VCaP (cell line): Measurements from ENCODE around the gene ZFYVE28.

Experiments
- H3K27ac ChIP-seq: fragments of 450-650 bp; 2 replicates; pipeline ENCODE4 v1.5.1; 2017
- TF ChIP-seq, protein P1 (sequence below): fragments of 450-650 bp; conservative IDR thresholded peaks from 2 replicates; pipeline ENCODE4 v1.5.1; 2017; ENCODE audit warnings: mild to moderate bottlenecking, moderate library complexity

ZFYVE28 gene

DNA sequence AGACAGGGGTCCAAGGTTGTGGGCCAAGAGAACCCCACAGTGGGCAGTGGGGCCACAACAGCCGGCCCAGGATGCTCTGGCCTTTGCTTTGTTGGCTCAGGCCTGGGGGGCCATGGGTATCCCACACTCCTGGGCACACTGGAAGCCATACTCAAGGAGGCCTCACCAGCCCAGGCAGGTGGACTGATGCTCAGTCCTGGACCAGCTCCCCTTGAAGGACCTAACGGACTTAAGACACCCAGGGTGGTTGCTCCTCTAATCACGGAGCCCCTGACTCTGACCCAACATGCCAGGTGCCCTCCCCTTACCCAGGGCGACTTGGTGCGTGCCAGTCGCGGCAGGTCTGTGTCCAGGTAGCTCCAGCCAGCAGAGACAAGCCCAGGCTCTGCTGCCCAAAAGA is 50.8 kb downstream of the ZFYVE28 start:
- H3K27ac ChIP-seq, result no peak overlapping the region
- TF ChIP-seq, protein P1, sequence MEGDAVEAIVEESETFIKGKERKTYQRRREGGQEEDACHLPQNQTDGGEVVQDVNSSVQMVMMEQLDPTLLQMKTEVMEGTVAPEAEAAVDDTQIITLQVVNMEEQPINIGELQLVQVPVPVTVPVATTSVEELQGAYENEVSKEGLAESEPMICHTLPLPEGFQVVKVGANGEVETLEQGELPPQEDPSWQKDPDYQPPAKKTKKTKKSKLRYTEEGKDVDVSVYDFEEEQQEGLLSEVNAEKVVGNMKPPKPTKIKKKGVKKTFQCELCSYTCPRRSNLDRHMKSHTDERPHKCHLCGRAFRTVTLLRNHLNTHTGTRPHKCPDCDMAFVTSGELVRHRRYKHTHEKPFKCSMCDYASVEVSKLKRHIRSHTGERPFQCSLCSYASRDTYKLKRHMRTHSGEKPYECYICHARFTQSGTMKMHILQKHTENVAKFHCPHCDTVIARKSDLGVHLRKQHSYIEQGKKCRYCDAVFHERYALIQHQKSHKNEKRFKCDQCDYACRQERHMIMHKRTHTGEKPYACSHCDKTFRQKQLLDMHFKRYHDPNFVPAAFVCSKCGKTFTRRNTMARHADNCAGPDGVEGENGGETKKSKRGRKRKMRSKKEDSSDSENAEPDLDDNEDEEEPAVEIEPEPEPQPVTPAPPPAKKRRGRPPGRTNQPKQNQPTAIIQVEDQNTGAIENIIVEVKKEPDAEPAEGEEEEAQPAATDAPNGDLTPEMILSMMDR, result no peak

DNA sequence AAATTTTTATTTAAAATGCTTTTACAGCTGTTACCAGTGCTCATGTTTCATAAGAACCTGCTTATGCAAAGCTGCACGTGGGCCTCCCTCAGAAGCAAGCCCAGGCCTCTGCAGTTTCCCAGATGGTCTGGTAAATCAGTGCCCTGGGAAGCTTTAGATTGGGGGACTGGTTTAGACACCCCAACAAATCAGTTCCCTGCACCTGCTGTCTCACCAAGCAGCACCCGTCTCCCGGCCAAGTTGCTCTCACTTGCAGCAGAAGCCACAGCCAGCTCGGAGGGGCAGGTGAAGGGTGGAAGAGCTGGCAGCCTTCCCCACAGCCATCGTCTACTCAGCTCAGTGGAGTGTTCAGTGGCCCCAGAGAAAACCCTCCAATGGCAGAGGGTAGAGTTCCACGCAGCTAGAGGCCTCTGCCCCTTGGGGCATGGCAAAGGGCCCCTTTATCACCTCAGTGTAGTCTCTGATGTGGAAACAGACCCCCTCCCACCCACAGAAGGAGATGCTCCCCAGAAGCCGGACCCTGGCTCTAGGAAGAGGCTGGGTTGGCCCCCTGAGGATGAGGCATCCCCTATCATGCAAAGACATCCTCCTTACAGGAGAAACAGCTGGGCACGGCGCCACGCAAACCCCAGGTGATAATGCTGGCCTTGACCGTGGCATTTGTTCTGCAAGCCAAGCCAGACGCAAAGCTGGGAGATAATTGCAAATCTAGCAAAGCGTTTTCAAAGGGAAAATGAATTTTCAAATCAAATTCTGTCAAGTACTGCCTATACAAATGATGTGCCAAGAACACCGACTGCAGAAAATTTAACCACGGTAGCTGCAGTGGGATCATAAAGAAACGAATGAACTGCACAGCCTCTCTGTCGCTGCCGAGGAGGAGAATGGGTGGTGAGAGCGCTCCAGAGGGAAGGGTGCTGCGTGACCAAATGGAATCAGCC is 51.9 kb downstream of the ZFYVE28 start:
- TF ChIP-seq, protein P1, result no peak
- H3K27ac ChIP-seq, result no peak overlapping the region

DNA sequence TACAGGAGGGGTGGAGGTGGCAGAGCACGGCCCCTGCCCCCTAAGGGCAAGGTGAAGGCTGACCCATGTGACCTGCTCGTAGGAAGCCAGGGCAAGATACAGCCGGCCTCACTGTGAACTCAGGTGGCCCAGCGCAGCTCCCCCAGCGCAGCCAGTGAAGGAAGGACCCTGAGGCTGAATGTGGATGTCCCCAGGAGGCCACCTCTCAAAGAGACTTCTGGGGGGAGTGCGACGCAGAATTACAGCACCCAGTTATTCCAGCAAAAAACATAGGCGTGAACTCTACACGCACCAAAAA is 52.6 kb downstream of the ZFYVE28 start:
- H3K27ac ChIP-seq, result no peak overlapping the region
- TF ChIP-seq, protein P1, result no peak

DNA sequence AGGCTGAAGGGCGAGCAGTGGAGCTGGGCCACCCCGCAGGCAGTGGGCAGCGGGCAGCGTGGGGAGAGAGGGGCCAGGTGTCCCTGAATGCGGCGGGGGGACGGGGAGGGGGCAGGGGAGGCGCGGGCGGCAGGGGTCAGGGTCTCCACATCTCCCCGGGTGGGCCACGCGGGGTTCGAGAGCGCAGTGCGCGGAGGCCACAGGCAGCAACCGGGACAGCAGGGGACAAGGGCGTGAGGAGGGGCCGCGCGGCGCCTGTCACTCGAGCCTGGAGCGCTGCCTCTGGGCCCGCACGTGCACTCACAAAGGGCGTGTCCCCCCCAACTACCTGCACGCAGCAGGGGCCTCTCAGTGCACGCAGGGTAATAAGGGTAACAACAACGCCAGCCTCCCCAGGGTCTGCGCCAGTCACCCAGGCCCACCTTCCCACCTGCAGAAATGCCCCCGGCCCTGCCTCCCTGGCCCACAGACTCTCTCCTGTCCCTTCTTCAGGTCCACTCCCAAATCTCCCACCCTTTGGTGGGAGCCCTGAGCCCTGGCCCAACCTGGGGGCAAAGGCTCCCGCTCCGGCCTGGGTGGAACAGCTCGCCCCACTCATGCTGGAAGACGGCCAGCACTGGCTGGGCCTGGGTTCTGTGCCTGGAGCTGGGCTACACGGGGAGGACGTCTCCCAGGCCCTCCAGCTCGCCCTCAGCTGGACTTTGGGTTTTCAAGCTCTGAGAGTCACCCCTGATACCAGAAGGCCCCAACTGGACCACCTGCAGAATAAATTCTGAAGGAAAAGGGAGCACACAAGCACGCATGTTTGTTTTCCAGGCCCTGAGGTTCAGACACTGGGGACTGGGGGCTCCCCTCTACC is 53.2 kb downstream of the ZFYVE28 start:
- H3K27ac ChIP-seq, result peak overlapping the region; percentile 48; the same call in 1 of the 2 replicates
- TF ChIP-seq, protein P1, result no peak

DNA sequence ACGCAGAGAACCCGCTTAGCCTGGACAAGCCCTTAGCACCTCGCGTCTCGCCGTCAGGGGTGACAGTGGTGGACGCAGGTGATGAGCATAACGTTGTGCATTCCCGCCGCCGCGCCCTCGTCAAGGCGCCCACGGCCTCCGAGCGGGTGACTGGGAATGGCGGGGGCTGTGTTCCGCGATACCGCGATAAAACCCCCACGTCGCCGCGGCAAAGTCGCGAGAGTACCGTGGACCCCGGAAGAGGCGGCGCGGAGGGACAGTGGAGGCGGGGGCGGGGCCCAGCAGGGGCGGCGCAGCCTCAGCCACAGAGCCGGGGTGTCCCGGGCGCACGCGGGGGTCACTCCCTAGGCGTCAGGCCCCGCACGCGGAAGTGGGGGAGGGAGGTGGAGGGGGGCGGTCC is 53.8 kb downstream of the ZFYVE28 start:
- TF ChIP-seq, protein P1, result no peak
- H3K27ac ChIP-seq, result peak overlapping the region; percentile 48; the same call in 1 of the 2 replicates

DNA sequence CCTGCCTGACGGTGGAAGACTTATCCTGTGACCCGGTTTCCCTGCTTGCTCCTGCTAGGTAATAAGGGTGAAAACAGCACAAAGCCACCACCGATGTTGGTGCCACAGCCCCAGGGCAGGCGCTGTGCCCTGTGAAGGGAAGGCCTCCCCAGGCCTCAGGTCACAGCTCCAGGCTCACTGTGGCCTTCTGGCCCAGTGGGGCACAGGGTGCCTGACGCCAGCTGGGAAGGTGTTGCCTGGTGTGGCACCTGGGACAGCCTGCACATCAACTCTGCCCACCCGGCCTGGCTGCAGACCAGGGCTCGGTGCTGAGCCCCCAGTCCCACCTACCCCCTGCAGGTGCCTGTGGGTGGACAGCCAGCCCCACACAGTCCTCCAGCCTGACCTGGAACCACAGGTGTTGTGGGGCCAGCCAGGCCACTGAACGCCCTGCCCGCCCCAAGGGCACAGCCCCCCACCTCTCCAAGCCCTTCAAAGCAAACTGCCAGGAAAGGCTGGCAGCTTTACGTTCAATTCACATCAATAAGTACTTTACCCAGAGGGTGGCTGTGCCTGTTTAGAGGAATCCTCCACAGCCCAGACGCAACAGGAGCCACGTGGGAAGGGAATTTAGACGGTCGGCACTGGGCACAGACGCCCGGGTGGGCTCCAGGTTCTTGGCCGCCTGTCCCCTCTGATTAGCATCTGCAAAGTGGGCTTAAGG is 54.3 kb downstream of the ZFYVE28 start:
- TF ChIP-seq, protein P1, result no peak
- peak overlapping the region; percentile 48; the same call in 1 of the 2 replicates for H3K27ac ChIP-seq
